VCaP (cell line): ENCODE measurements around the gene GALNT8.

Experiments
- H3K27ac ChIP-seq: fragments of 450-650 bp; 2 replicates; pipeline ENCODE4 v1.5.1; 2017
- CTCF ChIP-seq: fragments of 450-650 bp; conservative IDR thresholded peaks from 2 replicates; pipeline ENCODE4 v1.5.1; 2017; ENCODE audit warnings: mild to moderate bottlenecking, moderate library complexity

Gene GALNT8

DNA sequence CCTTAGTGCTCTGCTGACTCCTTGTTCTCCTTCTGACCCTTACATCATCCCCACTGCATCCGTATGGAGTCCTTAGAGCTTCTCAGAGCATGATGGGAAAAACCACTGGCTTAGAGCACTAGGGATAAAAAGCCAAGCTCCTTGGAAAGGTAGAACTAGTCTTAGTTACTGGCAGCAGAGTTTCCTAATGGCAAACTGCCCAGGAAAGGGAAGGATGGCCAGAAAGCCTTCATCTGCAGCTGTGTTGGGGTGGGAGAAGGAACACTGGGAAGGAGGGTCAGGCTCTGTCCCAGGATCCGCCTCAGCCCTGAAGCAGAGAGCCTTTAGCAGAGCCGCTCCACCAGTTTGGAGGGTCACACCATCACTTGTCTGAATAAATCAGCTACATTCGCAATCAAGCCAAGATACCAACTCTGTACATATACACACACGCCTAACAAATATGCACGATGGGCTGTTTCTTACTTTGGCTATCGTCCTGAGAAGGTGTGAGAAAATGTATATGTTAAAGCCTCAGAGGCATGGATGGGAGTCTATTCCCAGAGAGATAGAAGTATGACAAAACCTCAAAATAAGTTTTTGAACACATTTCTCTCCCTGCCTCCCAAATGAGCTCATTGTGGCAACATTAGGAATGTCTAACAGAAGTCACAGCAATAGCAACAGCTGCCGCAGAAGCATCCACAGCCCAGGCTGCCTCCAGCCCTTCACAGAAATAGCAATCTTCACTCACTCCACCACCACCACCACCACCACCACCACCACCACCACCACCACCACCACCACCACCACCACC lies 18.6 kb upstream of the GALNT8 start:
- no peak overlapping the region for H3K27ac ChIP-seq
- no peak for TF ChIP-seq CTCF

GRCh38 chr12:4703676-4704075 lies 16.5 kb upstream of the GALNT8 start:
- no peak for TF ChIP-seq CTCF
- no peak overlapping the region for H3K27ac ChIP-seq

DNA sequence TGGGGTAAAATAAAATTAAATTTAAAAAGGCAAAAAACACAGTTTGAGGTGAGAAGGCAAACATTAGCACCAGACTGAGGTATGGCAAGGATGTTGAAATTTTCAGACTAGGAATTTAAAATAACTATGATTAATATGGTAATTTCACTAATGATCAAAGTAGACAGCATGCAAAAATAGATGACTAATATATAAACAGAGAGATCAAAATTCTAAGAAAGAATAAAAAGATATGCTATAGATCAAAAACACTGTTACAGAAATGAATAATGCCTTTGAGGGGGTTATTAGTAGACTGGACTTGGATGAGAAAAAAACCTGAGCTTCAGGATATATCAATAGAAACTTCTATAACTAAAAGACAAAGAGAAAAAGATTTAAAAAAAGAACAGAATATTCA lies 14.4 kb upstream of the GALNT8 start:
- peak overlapping the region; percentile 37; the same call in 1 of the 2 replicates for H3K27ac ChIP-seq
- no peak for TF ChIP-seq CTCF

DNA sequence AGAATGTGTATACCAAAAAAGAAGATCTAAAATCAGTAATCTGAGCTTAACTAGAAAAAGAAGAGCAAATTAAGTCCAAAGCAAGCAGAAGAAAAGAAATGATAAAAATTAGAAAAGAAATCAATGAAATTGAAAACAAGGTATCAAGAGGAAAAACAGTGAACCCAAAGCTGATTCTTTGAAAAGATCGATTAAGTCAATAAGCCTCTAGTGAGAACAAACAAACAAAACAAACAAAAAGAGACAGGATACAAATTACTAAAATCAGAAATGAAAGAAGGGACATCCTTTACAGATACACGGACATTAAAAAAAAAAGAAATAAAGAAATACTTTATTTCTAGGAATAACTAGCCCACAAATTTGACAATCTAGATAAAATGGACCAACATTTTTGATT lies 12.9 kb upstream of the GALNT8 start:
- H3K27ac ChIP-seq = peak overlapping the region; percentile 37
- TF ChIP-seq CTCF = no peak

GRCh38 chr12:4710113-4710512 lies 10.1 kb upstream of the GALNT8 start:
- no peak overlapping the region for H3K27ac ChIP-seq
- TF ChIP-seq CTCF = no peak

GRCh38 chr12:4714879-4715278 lies 5.3 kb upstream of the GALNT8 start:
- TF ChIP-seq CTCF = no peak
- H3K27ac ChIP-seq = no peak overlapping the region

DNA sequence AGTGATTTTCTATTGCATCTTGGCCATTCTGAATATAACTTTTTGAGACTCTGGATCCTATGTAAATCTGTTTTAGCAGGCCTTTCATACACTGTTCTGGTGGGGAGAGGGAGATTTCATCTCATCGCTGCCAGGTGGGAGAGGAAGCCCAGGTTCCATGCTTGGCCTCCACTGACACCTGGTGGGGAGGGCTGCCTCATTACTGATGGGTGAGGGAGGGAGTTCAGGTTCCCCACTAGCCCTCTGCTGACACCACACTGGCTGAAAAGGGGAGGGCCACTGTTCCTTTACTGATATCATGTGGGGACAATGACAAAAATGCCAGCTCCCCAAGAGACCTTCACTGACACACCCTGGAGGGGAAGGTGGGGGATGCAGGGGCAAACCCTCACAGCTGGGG lies 2.4 kb upstream of the GALNT8 start:
- 0 out of 2 replicates have a peak, but pooled peaks have one; percentile 5 for TF ChIP-seq CTCF

More for the DNA sequence above, 2.4 kb upstream of the GALNT8 start:
- no peak overlapping the region for H3K27ac ChIP-seq
